OCI-LY3 (cell line): ENCODE measurements around the gene OR52K1.

Experiments
- EZH2phosphoT487 ChIP-seq: fragments of 200-600 bp; shearing (Covaris generic); IDR thresholded peaks from 2 replicates; pipeline ENCODE4 v1.6.1; 2018; ENCODE audit warnings: antibody characterized with exemption, mixed run types, low read depth
- TF ChIP-seq, protein P1 (sequence below): fragments of 200-600, 300-600 bp; sonication (generic); IDR thresholded peaks from 2 replicates; pipeline ENCODE4 v1.5.1; 2014; ENCODE audit warnings: antibody characterized with exemption, low read length, low read depth

DNA sequence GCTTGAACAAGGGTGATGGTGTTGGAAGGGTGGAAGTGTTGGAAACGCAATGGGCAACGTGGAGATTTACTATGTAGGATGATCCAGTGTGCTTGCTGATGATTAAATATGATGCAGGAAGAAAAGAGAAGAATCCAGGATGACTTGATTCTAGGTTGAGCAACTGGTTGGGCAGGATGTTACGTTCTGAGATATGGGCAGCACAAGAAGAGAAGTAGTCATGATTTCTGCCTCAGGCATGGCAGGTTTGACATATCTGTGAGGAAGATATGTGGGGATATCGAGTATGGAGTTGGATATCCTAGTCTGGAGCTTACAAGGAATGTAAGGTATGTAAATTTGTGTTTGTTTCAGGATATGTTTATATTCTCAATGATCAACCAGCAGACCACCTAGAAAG lies 1.9 kb downstream of the OR52K1 start:
- TF ChIP-seq, protein P1, sequence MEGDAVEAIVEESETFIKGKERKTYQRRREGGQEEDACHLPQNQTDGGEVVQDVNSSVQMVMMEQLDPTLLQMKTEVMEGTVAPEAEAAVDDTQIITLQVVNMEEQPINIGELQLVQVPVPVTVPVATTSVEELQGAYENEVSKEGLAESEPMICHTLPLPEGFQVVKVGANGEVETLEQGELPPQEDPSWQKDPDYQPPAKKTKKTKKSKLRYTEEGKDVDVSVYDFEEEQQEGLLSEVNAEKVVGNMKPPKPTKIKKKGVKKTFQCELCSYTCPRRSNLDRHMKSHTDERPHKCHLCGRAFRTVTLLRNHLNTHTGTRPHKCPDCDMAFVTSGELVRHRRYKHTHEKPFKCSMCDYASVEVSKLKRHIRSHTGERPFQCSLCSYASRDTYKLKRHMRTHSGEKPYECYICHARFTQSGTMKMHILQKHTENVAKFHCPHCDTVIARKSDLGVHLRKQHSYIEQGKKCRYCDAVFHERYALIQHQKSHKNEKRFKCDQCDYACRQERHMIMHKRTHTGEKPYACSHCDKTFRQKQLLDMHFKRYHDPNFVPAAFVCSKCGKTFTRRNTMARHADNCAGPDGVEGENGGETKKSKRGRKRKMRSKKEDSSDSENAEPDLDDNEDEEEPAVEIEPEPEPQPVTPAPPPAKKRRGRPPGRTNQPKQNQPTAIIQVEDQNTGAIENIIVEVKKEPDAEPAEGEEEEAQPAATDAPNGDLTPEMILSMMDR = no peak
- TF ChIP-seq EZH2phosphoT487 = no peak
